Activated T-helper 1 cell treated with anti-CD3 and anti-CD28 coated beads, Interleukin-12 subunit alpha, Interleukin-12 subunit beta, Interleukin-2, Interleukin-4 antibody, amounts not matched to agents 30 ng/mL and 10 ng/mL and 1 ng/mL, durations not matched to agents 14 hours and 24 hours and 36 hours (primary cell): Measurements from ENCODE around the gene CNTNAP1. TPM values are rescaled to one million over a fixed set of nuclear protein-coding genes. Genes with fewer than 3 reads are reported as not detected.

Source experiments
- DNase-seq: peaks from one replicate; pipeline ENCODE4 v3.0.0; 2021; ENCODE audit warnings: low spot score
- H3K27ac Mint-ChIP-seq: one replicate; pipeline ENCODE4 v1.8.0; 2021; ENCODE audit warnings: mild to moderate bottlenecking, mixed read lengths
- H3K27me3 Mint-ChIP-seq: one replicate; pipeline ENCODE4 v1.8.0; 2022; ENCODE audit warnings: mild to moderate bottlenecking, moderate library complexity, mixed read lengths; ENCODE audit not compliant: insufficient read depth
- H3K36me3 Mint-ChIP-seq: one replicate; pipeline ENCODE4 v1.8.0; 2021; ENCODE audit warnings: low read depth, mixed read lengths
- H3K4me1 Mint-ChIP-seq: one replicate; pipeline ENCODE4 v1.8.0; 2021; ENCODE audit warnings: low read depth, mixed read lengths
- H3K4me3 Mint-ChIP-seq: one replicate; pipeline ENCODE4 v1.8.0; 2021; ENCODE audit warnings: mild to moderate bottlenecking, moderate library complexity, mixed read lengths
- H3K9me3 Mint-ChIP-seq: one replicate; pipeline ENCODE4 v1.8.0; 2021; ENCODE audit warnings: mixed read lengths
- intact Hi-C: fragments of 100-400 bp; cut with micrococcal nuclease; formaldehyde crosslinking; loops from one replicate; pipeline ENCODE4 v1.15.1; 2024
- total RNA-seq: library from RNA; stranded (reverse); gene quantifications from 2 replicates; pipeline ENCODE4 v1.2.3, GENCODE V29; 2022

CNTNAP1 gene
- total RNA-seq, 1 donor from 2014 or later, result 2.2 TPM

DNA sequence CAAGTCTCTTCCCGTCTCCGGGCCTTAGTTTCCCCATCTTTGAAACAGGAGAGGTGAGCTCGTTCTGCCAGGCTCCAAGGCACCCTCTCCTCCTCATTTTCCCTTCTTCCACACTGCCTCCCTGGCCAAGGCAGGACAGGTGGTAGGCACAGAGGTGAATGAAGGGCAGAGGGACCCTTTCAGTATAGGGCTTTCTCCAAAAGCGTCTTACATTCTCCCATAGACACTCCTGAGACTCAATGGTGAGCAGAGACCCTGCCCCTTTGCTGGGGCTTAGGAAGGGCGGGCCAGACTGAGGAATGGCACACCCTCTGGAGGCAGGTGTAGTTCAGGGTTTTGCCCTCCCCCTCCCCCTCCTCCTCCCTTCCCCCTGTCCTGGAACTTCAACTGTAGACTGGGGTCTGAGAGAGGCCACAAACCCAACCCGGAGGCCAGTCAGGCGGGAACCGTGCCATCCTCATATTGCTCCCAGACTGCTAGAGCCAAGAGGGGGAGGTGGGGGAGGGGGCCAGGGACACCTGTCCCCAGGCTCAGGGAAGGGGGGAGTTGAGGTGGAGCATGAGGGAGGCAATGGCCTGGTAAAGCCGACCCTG, 7.5 kb upstream of the CNTNAP1 start:
- H3K27ac Mint-ChIP-seq, result no peak overlapping the region
- H3K9me3 Mint-ChIP-seq, result no peaks in the 10 kb centered on the region
- H3K4me3 Mint-ChIP-seq, result peak overlapping the region; percentile 26
- H3K36me3 Mint-ChIP-seq, result no peaks in the 10 kb centered on the region
- peaks cover 53% of the 10 kb centered on the region for H3K4me1 Mint-ChIP-seq
- peaks cover 42% of the 10 kb centered on the region for H3K27me3 Mint-ChIP-seq
- DNase-seq, result no peak
- intact Hi-C loops, result loop anchor here (5.0 kb wide), 3 partner anchors 97 to 347 kb away; partner anchors contain the start of genes VAT1, VPS25 and WNK4

DNA sequence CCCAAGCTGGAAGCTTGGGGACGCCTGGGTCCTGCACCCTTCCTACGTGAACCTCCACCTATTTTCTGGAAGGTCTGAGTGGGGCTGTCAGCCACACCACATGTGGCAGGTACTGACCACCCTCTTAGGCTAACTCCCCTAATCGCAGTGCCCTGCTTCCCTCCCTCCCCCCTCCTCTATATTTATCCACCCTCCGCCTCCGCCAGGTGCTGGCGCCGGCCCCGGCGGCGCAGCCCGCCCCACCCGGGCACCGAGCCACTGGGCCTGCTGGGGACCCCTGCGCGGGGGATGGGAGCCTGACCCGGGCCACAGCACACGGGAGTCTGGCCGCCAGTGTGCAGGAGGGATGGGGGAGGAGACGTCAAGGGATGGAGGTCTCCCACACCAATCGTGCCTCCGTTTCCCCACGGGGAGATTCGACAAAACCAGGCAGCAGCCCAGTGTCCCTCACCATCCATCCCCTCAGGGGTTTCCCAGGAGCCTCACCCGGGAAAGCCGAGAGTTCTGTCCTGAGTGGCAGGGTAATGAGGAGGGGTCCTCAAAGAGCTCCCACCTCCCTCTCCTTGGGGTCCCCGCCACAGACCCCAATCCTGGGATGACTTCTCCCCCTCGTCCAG, 6.9 kb upstream of the CNTNAP1 start:
- Mint-ChIP-seq H3K4me1 (peaks cover 50% of the 10 kb centered on the region), H3K27me3 (peaks cover 39% of the 10 kb centered on the region), H3K9me3 (no peaks in the 10 kb centered on the region), H3K4me3 (peak overlapping the region; percentile 72), H3K36me3 (no peaks in the 10 kb centered on the region), H3K27ac (no peak overlapping the region)
- no peak for DNase-seq
- intact Hi-C loops, result loop anchor here (5.0 kb wide), 2 partner anchors 97 to 347 kb away; partner anchors contain the start of genes VAT1 and VPS25

DNA sequence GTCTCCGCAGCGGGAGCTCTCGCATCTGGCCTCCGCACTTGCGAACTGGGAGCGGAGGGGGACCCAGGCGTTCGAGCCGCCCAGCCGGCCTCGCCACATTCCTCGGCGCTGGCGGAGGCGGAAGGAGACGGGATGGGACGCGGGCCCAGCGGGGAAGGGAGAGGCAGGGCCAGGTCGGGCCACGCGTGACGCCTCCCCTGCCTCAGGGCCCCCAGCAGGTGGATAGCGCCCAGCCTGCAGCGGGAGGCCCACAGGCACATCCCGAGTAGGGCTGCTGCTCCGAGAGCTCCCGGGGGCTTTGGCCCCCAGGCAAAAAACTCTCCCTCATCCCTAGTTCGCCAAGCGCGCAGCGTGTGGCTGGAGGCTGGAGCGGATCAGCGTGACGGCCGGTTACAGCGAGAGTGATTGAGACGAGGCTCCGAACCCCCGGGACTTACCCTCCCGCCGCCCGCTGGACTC, 6.3 kb upstream of the CNTNAP1 start:
- H3K27ac Mint-ChIP-seq, result no peak overlapping the region
- DNase-seq, result no peak

DNA sequence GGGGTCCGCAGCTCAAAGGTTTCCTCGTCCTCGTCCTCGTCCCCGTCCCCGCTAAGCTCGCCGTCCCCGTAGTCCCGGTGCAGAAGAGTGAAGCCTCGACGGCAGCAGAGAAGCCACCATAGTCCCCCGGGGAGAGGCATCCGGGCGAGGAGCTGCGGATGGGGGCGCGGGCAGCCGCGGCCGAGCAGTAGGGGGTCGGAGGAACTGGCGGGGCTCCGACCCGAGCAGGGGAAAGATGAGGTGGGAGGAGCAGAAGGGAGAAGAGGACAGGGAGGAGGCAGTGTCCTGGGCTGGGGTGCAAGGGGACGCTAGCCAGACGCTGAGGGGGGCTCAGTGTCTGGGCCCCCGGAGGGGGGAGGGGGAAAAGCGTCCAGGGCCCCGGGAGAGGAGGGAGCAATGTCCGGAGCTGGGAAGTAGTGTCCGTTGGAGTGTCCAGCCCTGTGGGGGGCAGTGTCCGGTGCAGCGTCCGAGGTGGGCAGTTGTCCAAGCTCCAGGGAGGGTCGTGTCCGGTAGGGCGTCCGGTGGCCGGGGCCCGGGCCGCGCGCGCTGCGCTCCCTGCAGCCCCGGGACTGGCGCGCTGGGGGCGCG, 5.8 kb upstream of the CNTNAP1 start, which contains the start of gene PLEKHH3:
Gene PLEKHH3 (minus strand): TSS at position 571 of the 588 bp plus-strand sequence. CDS start 431 bp downstream, at position 140.
- no peak for DNase-seq
- H3K27me3 Mint-ChIP-seq, result peaks cover 33% of the 10 kb centered on the region
- no peaks in the 10 kb centered on the region for H3K9me3 Mint-ChIP-seq
- intact Hi-C loops, result loop anchor here (1.0 to 5.0 kb wide), 3 partner anchors 67 to 346 kb away; partner anchors contain the start of genes RETREG3, TUBG1, VAT1 and VPS25
- H3K4me1 Mint-ChIP-seq, result peaks cover 46% of the 10 kb centered on the region
- H3K4me3 Mint-ChIP-seq, result peak within 1 kb of the TSS; percentile 87
- H3K36me3 Mint-ChIP-seq, result no peaks in the 10 kb centered on the region
- peak within 1 kb of the TSS; percentile 83 for H3K27ac Mint-ChIP-seq

More for the DNA sequence above, 6.3 kb upstream of the CNTNAP1 start:
- intact Hi-C loops, result loop anchor here (5.0 kb wide), 2 partner anchors 96 to 346 kb away; partner anchors contain the start of genes VAT1 and VPS25
- H3K4me3 Mint-ChIP-seq, result peak overlapping the region; percentile 72
- no peaks in the 10 kb centered on the region for H3K36me3 Mint-ChIP-seq
- H3K9me3 Mint-ChIP-seq, result no peaks in the 10 kb centered on the region
- H3K27me3 Mint-ChIP-seq, result peaks cover 35% of the 10 kb centered on the region
- peaks cover 46% of the 10 kb centered on the region for H3K4me1 Mint-ChIP-seq

DNA sequence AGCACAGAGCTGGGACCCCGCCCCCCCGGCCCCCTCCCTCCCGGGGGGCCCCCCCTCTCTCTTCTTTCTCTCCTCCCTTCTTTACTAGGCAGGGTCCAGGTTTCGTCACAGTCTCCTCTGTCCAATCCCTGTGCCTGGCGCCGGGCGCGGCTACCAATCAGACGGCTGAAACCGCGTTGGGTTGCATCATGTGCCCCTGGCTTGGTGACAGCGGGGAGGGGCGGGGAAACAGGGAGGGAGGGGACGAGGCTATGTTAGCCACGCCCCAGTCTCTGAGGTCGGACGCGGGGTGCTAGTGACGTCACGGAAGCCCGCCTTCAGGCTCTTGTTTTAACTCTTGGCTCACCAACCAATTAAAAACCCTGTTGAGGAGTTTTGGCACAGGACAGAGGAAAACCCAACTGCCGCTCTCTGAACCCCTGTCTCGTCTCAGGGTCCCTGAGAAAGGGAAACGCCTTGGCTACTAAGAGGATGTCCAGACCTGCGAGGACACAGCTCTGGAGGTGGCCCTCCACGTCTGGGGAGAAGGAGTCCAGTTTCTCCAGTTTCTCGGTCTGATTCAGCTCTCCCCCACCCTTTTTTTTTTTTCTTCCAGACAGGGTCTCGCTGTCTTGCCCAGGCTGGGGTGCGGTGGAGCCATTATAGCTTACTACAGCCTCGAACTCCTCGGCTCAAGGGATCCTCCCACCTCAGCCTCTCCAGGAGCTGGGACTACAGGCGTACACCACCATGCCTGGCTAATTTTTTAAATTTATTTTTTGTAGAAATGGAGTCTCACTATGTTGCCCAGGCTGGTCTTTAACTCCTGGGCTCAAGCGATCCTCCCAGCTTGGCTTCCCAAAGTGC, 5.1 kb upstream of the CNTNAP1 start:
- H3K4me1 Mint-ChIP-seq, result peaks cover 50% of the 10 kb centered on the region
- peaks cover 36% of the 10 kb centered on the region for H3K27me3 Mint-ChIP-seq
- no peaks in the 10 kb centered on the region for H3K9me3 Mint-ChIP-seq
- H3K4me3 Mint-ChIP-seq, result peak overlapping the region; percentile 87
- H3K36me3 Mint-ChIP-seq, result no peaks in the 10 kb centered on the region
- DNase-seq, result peak; percentile 97
- H3K27ac Mint-ChIP-seq, result peak overlapping the region; percentile 83
- intact Hi-C loops, result loop anchor here (1.0 to 5.0 kb wide), 3 partner anchors 68 to 345 kb away; partner anchors contain the start of genes RETREG3, TUBG1, VAT1 and VPS25

DNA sequence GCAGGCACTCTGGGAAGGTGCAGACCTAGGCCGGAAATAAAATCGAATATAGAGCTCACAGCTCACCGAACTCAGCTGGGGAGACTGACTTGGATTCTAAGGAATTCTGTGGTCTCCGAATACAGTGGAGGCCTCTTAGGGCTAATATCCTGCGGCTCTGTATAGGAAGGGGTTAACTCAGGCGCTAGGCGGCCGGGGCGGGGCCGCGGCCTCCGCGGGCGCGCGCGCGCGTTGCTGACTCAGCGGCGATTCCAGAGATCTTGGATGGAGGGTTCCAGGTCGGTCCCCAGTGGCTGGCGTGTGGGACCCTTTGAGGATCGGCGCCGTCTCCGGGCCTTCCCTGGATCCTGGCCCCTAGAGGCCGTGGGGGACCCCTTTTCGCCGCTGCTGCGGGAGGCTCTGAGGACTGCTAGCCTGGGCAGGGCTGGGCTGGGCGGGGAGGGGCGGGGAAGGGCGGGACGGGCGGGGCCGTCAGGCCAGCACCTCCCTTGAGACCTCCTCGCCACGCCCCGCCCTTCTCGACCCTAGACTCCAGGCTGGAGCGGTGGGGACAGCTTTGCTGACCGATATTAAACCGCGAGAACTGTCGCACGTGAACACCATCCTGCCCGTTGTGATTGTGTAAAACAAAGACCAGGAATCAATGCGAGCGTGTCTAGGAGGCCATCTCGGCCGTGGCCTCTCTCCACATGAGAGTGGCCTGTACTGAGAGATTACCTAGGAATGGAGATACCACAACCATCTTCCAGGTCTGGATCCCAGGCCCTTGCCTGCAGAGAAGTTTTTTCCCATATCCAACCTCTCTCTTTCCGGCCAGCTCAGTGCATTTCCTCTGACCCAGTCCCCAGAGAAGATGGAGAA, 4.2 kb upstream of the CNTNAP1 start:
- Mint-ChIP-seq H3K27ac (peak overlapping the region; percentile 90), H3K27me3 (peaks cover 36% of the 10 kb centered on the region), H3K9me3 (no peaks in the 10 kb centered on the region), H3K4me1 (peaks cover 59% of the 10 kb centered on the region), H3K4me3 (peak overlapping the region; percentile 87), H3K36me3 (peaks cover 2% of the 10 kb centered on the region)
- intact Hi-C loops, result loop anchor here (1.0 to 5.0 kb wide), 7 partner anchors 8 to 344 kb away; partner anchors contain the start of genes BECN1, RETREG3, TUBG1 and TUBG2
- peak; percentile 77 for DNase-seq

DNA sequence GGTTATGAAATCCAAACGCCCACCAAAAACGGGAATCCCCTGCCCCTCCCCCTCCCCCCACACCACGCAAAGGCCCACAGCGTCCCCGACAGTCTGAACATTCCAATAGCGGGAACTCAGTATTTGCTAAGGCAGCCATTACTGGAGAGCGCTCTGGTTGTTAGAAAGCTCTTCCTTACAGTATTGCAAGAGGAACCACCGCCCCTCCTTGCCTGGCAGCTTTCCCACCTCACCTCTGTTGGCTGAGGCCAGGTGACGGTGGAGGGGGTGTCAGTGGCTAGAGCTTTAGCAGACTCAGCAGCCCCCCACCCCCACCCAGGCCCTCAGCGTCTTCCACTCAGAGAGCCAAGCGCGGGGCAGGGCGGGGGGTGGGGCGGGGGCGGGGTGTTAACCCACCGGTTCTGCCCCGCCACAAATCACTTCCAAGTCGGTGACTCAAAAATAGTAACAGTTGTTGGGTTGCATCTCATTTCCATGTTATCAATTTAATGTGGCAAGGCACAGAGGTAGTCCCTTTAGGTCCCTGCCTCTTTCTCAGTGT, 3.3 kb upstream of the CNTNAP1 start:
- intact Hi-C loops, result loop anchor here (1.0 to 5.0 kb wide), 9 partner anchors 9 to 343 kb away; partner anchors contain the start of genes BECN1, RPL27, TUBG2 and VAT1
- Mint-ChIP-seq H3K4me1 (peaks cover 64% of the 10 kb centered on the region), H3K27ac (peak overlapping the region; percentile 90), H3K27me3 (peaks cover 42% of the 10 kb centered on the region), H3K36me3 (peaks cover 2% of the 10 kb centered on the region), H3K4me3 (peak overlapping the region; percentile 87), H3K9me3 (no peaks in the 10 kb centered on the region)
- DNase-seq, result no peak

DNA sequence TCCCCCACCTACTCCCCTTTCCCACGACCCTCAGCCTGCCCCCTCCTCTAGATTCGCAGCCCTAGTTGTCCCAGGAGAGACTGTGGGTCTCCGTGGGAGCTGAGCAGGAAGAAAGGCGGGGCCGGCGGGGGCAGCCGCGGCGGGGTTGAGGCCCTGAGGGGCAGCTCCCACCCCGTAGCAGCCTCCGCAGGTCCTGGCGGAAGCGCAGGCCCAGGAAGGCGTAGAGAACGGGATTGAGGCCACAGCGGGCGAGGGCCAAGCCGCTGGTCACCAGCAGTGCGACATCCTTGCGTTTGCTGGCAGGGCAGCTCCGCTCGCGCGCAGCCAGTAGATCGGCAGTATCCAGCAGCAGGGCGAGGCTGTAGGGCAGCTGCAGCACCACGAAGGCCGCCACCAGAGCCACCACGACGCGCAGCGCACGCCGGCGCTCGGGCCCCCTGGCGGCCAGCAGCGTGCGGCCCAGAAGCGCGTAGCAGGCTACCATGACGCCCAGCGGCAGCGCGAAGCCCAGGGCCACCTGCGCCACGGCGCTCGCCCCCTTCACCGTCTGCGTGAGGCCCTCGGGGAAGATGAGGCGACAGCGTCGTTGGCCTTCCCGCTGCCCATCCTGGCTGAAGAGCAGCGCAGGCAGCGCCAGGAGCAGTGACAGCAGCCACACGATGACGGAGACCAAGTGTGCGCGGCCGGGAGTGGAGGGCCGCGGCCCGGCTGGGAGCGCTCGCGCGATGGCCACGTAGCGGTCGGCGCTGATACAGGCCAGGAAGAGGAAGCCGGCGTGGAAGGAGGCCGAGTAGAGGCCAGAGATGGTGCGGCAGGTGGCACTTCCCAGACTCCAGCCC, 2.6 kb upstream of the CNTNAP1 start:
- peaks cover 2% of the 10 kb centered on the region for H3K36me3 Mint-ChIP-seq
- DNase-seq, result peak; percentile 74
- peaks cover 57% of the 10 kb centered on the region for H3K4me1 Mint-ChIP-seq
- peak overlapping the region; percentile 83 for H3K27ac Mint-ChIP-seq
- peaks cover 41% of the 10 kb centered on the region for H3K27me3 Mint-ChIP-seq
- H3K9me3 Mint-ChIP-seq, result no peaks in the 10 kb centered on the region
- peak overlapping the region; percentile 58 for H3K4me3 Mint-ChIP-seq
- intact Hi-C loops, result loop anchor here (1.0 to 5.0 kb wide), 7 partner anchors 21 to 343 kb away; partner anchors contain the start of genes BECN1, RPL27, TUBG2 and VAT1

DNA sequence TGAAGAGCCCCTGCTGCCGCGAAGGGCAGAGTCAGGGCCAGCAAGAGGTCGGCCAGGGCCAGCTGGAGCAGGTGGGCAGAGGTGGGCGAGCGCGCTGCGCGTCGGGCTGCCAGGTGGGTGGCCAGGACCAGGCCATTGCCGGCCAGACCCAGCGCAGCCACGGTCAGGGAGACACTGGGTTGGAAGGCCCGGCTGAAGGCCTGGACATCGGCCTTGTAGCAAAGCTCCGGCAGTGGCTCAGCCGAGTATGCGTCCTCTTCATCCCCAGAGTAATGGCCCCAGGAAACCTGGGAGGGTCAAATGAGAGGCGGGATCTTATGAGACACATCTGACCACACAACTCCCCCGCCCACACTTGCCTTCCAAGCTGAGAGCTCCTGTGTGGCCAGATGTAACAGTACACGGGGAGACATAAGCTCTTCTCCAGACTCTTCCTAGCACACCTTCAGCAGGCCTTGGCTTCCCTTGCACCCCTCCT, 2.0 kb upstream of the CNTNAP1 start:
- intact Hi-C loops, result no loop called here
- H3K9me3 Mint-ChIP-seq, result no peaks in the 10 kb centered on the region
- H3K4me1 Mint-ChIP-seq, result peaks cover 55% of the 10 kb centered on the region
- H3K27me3 Mint-ChIP-seq, result peaks cover 37% of the 10 kb centered on the region
- peaks cover 2% of the 10 kb centered on the region for H3K36me3 Mint-ChIP-seq
- no peak for DNase-seq
- peak overlapping the region; percentile 47 for H3K4me3 Mint-ChIP-seq
- no peak overlapping the region for H3K27ac Mint-ChIP-seq

DNA sequence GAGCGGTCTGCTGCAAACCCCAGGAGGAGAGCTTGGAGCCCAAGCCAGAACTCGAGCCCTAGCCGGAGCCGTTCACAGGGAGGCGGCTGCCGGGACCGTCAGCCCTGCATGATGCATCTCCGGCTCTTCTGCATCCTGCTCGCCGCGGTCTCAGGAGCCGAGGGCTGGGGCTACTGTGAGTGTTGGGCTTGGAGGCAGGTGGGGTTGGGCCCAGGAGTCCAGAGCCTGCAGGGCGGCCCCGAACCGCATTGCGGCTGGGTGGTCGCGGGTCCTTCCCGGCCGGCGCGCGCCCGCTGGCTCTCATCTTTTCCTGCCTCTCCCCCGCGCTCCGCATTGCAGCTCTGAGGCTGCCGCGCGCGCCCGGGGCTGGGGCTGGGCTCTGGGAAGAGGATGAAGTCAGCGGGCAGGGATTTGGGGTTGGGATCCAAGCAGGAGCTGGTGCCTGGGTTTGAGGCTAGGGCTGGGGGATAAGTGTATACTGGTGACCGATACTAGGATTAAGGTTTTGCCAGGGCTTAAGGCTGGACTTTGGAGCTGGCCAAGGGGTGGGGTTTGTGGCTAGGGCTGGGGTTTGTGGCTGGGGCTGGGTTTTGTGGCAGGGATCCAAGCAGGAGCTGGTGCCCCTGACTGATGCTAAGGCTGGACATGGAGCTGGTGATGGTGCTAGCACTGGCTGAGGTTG, 532 bp downstream of the CNTNAP1 start:
- peaks cover 35% of the 10 kb centered on the region for H3K27me3 Mint-ChIP-seq

More for the DNA sequence above, 532 bp downstream of the CNTNAP1 start:
- Mint-ChIP-seq H3K27ac (peak overlapping the region; percentile 52), H3K9me3 (no peaks in the 10 kb centered on the region), H3K4me3 (peak overlapping the region; percentile 75), H3K4me1 (peaks cover 44% of the 10 kb centered on the region), H3K36me3 (peaks cover 3% of the 10 kb centered on the region)
- intact Hi-C loops, result no loop called here
- DNase-seq, result no peak
